ENCODE data around the gene FAAP100.
"Not testable (repeated sequence)": the region's sequence is repeated elsewhere in the genome, so short reads cannot be mapped to it uniquely, and the experiment has no call there.

The FAAP100 gene

GRCh38 chr17:81538651-81539570, 13.2 kb downstream of the FAAP100 start:
- no peak for DNase-seq (ENCODE audit: low read depth)

- DNase-seq (ENCODE audit: low read depth), result no peak
Measured at GRCh38 chr17:81537856-81538555, 14.1 kb downstream of the FAAP100 start.

- DNase-seq (ENCODE audit: low read depth), result no peak
Measured at GRCh38 chr17:81537343-81537855, 14.8 kb downstream of the FAAP100 start.

- no peak for DNase-seq (ENCODE audit: low read depth)
Measured at GRCh38 chr17:81536299-81537290, 15.6 kb downstream of the FAAP100 start.

- DNase-seq (ENCODE audit: low read depth), result no peak
Measured at GRCh38 chr17:81535480-81536298, 16.5 kb downstream of the FAAP100 start.

GRCh38 chr17:81535007-81535328, 17.2 kb downstream of the FAAP100 start:
- no peak for DNase-seq (ENCODE audit: low read depth)

GRCh38 chr17:81534157-81535006, 17.8 kb downstream of the FAAP100 start:
- DNase-seq (ENCODE audit: low read depth), result no peak

- DNase-seq (ENCODE audit: low read depth), result no peak
Measured at GRCh38 chr17:81533339-81534141, 18.6 kb downstream of the FAAP100 start.

GRCh38 chr17:81532490-81533287, 19.5 kb downstream of the FAAP100 start:
- no peak for DNase-seq (ENCODE audit: low read depth)

GRCh38 chr17:81531998-81532404, 20.2 kb downstream of the FAAP100 start:
- DNase-seq (ENCODE audit: low read depth), result not testable (repeated sequence)

- DNase-seq (ENCODE audit: low read depth), result not testable (repeated sequence)
Measured at GRCh38 chr17:81531013-81531412, 21.1 kb downstream of the FAAP100 start.

- no peak for DNase-seq (ENCODE audit: low read depth)
Measured at GRCh38 chr17:81529437-81529803, 22.7 kb downstream of the FAAP100 start.

GRCh38 chr17:81528651-81529436, 23.3 kb downstream of the FAAP100 start:
- no peak for DNase-seq (ENCODE audit: low read depth)

- DNase-seq (ENCODE audit: low read depth), result no peak
Measured at GRCh38 chr17:81528384-81528650, 23.8 kb downstream of the FAAP100 start.

GRCh38 chr17:81527591-81528383, 24.4 kb downstream of the FAAP100 start, which contains the start of gene FSCN2:
TSS of gene FSCN2 (plus strand) at chr17:81528377. CDS start at chr17:81528532, 155 bp downstream.
- no peak for DNase-seq (ENCODE audit: low read depth)

- no peak for DNase-seq (ENCODE audit: low read depth)
Measured at GRCh38 chr17:81526662-81527571, 25.2 kb downstream of the FAAP100 start.
